HepG2 (cell line): ENCODE results near the gene ID4. TPM values are rescaled to one million over a fixed set of nuclear protein-coding genes. Genes with fewer than 3 reads are reported as not detected.

Experiments used
- ATAC-seq: fragments of 200-7000 bp; cut with Tn5 transposase; 3 replicates; pipeline ENCODE4 v1.9.1; 2020; ENCODE audit warnings: mild to moderate bottlenecking, moderate library complexity
- BruUV-seq: library from RNA; stranded (reverse); fragments of 400-500 nt; replicated peaks from 2 replicates; lab custom pipeline; 2021; lab: Mats Ljungman, UMichigan
- CTCF ChIA-PET: fragments of 300-600 bp; formaldehyde crosslinking; extraction: SDS; loops from one replicate; lab custom pipeline; 2021; ENCODE audit warnings: low total read pairs, inconsistent platforms, low intra/inter-chr PET ratio; lab: Yijun Ruan, JAX
- POLR2A ChIA-PET: fragments of 350-600 bp; sonication (Branson Sonifier 250); formaldehyde crosslinking; loops from one replicate; lab custom pipeline; 2020; ENCODE audit warnings: antibody characterized with exemption, inconsistent platforms; lab: Yijun Ruan, JAX
- DNase-seq: peaks from one replicate; pipeline ENCODE4 v3.0.0-alpha.2; 2015; ENCODE audit warnings: low spot score
- FAIRE-seq: peaks from 3 replicates; lab custom pipeline; 2011; peaks lifted over from hg19 to GRCh38; lab: Jason Lieb, UNC
- H2AFZ ChIP-seq: one replicate; pipeline ENCODE4 v1.6.1; 2011; ENCODE audit warnings: low read length, inconsistent platforms
- H3K27ac ChIP-seq: fragments of 300-600 bp; 3 replicates; pipeline ENCODE4 v1.8.0; 2011; ENCODE audit warnings: mixed run types, mild to moderate bottlenecking, mixed read lengths, low read length, inconsistent platforms; ENCODE audit not compliant: insufficient read depth; ENCODE audit errors: extremely low read length
- H3K27me3 ChIP-seq, 2 experiments: fragments of 200-600 bp in 1 of 2; 2 replicates in 1 of 2; 3 replicates in 1 of 2; pipeline versions ENCODE4 v1.6.0 to v1.8.0; 2011; ENCODE audit warnings: low read length in 2 of 2, mild to moderate bottlenecking in 2 of 2, moderate library complexity in 2 of 2, inconsistent platforms in 1 of 2; ENCODE audit not compliant: insufficient read depth in 2 of 2, control insufficient read depth in 1 of 2
- H3K36me3 ChIP-seq, 2 experiments: fragments of 200-600 bp in 1 of 2; replicated peaks in 1 of 2; 2 replicates in 1 of 2; 3 replicates in 1 of 2; pipeline versions ENCODE4 v1.5.1 to v1.8.0; 2011; ENCODE audit warnings: low read length in 2 of 2, inconsistent platforms in 1 of 2; ENCODE audit not compliant: insufficient read depth in 2 of 2, control insufficient read depth in 1 of 2
- H3K4me1 ChIP-seq: 2 replicates; pipeline ENCODE4 v1.5.1; 2012; ENCODE audit warnings: low read length, inconsistent platforms; ENCODE audit not compliant: insufficient read depth
- H3K4me2 ChIP-seq: 2 replicates; pipeline ENCODE4 v1.6.0; 2011; ENCODE audit warnings: low read depth, low read length, inconsistent platforms
- H3K4me3 ChIP-seq, 3 experiments: fragments of 200-600 bp in 1 of 3; sonication (generic), shearing (Covaris generic) in 1 of 3; replicated peaks in 1 of 3; 2 replicates each; pipeline ENCODE4 v1.5.1; 2011 to 2016; ENCODE audit warnings: low read length in 3 of 3, inconsistent platforms in 2 of 3, low read depth in 2 of 3, mild to moderate bottlenecking in 2 of 3, control low read depth in 1 of 3, mixed read lengths in 1 of 3; ENCODE audit not compliant: insufficient read depth in 1 of 3
- H3K79me2 ChIP-seq: one replicate; pipeline ENCODE4 v1.6.1; 2011; ENCODE audit warnings: low read length, inconsistent platforms; ENCODE audit not compliant: insufficient read depth
- H3K9ac ChIP-seq: 2 replicates; pipeline ENCODE4 v1.6.0; 2011; ENCODE audit warnings: mild to moderate bottlenecking, low read depth, low read length, inconsistent platforms; ENCODE audit not compliant: insufficient read depth
- H3K9me3 ChIP-seq: 2 replicates; pipeline ENCODE4 v1.5.1; 2012; ENCODE audit warnings: mild to moderate bottlenecking, low read length
- H4K20me1 ChIP-seq: 2 replicates; pipeline ENCODE4 v1.6.0; 2011; ENCODE audit warnings: inconsistent platforms, mild to moderate bottlenecking, low read length, moderate library complexity; ENCODE audit not compliant: insufficient read depth
- DMTF1 ChIP-seq: sonication (generic); formaldehyde crosslinking; IDR thresholded peaks from 2 replicates; pipeline ENCODE4 v1.4.0; 2020; ENCODE audit warnings: mild to moderate bottlenecking, missing genetic modification reagents
- FOXC1 ChIP-seq: sonication (generic); formaldehyde crosslinking; IDR thresholded peaks from 2 replicates; pipeline ENCODE4 v1.8.0; 2022; ENCODE audit warnings: mild to moderate bottlenecking, missing genetic modification reagents, borderline replicate concordance
- GABPA ChIP-seq, 2 experiments: IDR thresholded peaks; 2 replicates each; pipeline ENCODE4 v1.6.1; 2011 to 2016; ENCODE audit warnings: low read depth in 2 of 2, low read length in 1 of 2, missing biosample characterization in 1 of 2, missing genetic modification characterization in 1 of 2
- MAF1 ChIP-seq: sonication (generic); formaldehyde crosslinking; IDR thresholded peaks from 2 replicates; pipeline ENCODE4 v1.5.0; 2020; ENCODE audit warnings: missing genetic modification reagents, borderline replicate concordance
- MIER2 ChIP-seq: IDR thresholded peaks from 2 replicates; pipeline ENCODE4 v1.6.1; 2016; ENCODE audit warnings: missing biosample characterization, missing genetic modification reagents
- NCOA5 ChIP-seq: sonication (generic); formaldehyde crosslinking; IDR thresholded peaks from 2 replicates; pipeline ENCODE4 v1.4.0; 2020; ENCODE audit warnings: missing genetic modification reagents
- POGZ ChIP-seq: sonication (generic); formaldehyde crosslinking; IDR thresholded peaks from 2 replicates; pipeline ENCODE4 v1.4.0; 2020; ENCODE audit warnings: mild to moderate bottlenecking, missing genetic modification reagents
- SMAD1 ChIP-seq: sonication (generic); formaldehyde crosslinking; IDR thresholded peaks from 2 replicates; pipeline ENCODE4 v1.4.0; 2020; ENCODE audit warnings: missing genetic modification reagents, low read depth, mild to moderate bottlenecking, borderline replicate concordance
- ZBTB10 ChIP-seq: sonication (generic); formaldehyde crosslinking; IDR thresholded peaks from 2 replicates; pipeline ENCODE4 v1.4.0; 2020; ENCODE audit warnings: missing genetic modification reagents, borderline replicate concordance
- ZFP90 ChIP-seq: sonication (generic); formaldehyde crosslinking; IDR thresholded peaks from 2 replicates; pipeline ENCODE4 v1.8.0; 2022; ENCODE audit warnings: missing genetic modification reagents, mild to moderate bottlenecking, inconsistent platforms, borderline replicate concordance
- ZNF513 ChIP-seq: sonication (generic); formaldehyde crosslinking; conservative IDR thresholded peaks from 2 replicates; pipeline ENCODE4 v1.5.0; 2020; ENCODE audit warnings: missing genetic modification reagents
- ZNF749 ChIP-seq: sonication (generic); formaldehyde crosslinking; IDR thresholded peaks from 2 replicates; pipeline ENCODE4 v1.8.0; 2022; ENCODE audit warnings: mild to moderate bottlenecking, missing genetic modification reagents, moderate library complexity, borderline replicate concordance
- ZNF766 ChIP-seq: sonication (generic); formaldehyde crosslinking; IDR thresholded peaks from 2 replicates; pipeline ENCODE4 v1.5.0; 2020; ENCODE audit warnings: missing genetic modification reagents, borderline replicate concordance
- ZNF792 ChIP-seq: IDR thresholded peaks from 2 replicates; pipeline ENCODE4 v1.6.1; 2016
- WGBS: methylation state at CpG from one replicate; pipeline ENCODE4 v1.1.6; 2017; ENCODE audit warnings: low lambda C conversion rate; 5-methylcytosine and 5-hydroxymethylcytosine counted together
- in situ Hi-C: cut with HindIII; loops from 2 replicates; pipeline ENCODE4 v1.10.0; 2017; ENCODE audit warnings: low pct_unique_long_range_greater_than_20kb; ENCODE audit not compliant: extremely low pct_ligation_motif_present
- intact Hi-C: fragments of 100-400 bp; cut with micrococcal nuclease; formaldehyde crosslinking; loops from one replicate; pipeline ENCODE4 v1.10.0; 2022; ENCODE audit not compliant: unreplicated experiment
- polyA plus RNA-seq, 8 experiments: library from polyadenylated mRNA; depleted of rRNA in 3 of 8; stranded (reverse) in 7 of 8; unstranded in 1 of 8; fragments of >200 nt; fragmentation: Illumina TruSeq in 4 of 8; extraction: Trizol in 4 of 8; gene quantifications; 2 replicates each; pipeline versions ENCODE4 v1.2.1 to v1.2.3, GENCODE V29; 2011 to 2016; ENCODE audit warnings: low read depth in 4 of 8, missing spikeins in 1 of 8, mixed read lengths in 1 of 8; ENCODE audit not compliant: insufficient read depth in 1 of 8
- total RNA-seq, 5 experiments: library from RNA; depleted of rRNA; stranded (reverse); fragments of >200 nt; fragmentation: Illumina TruSeq; extraction: Trizol; gene quantifications; 2 replicates each; pipeline ENCODE4 v1.2.3, GENCODE V29; 2016; ENCODE audit warnings: low read depth in 1 of 5

ID4 gene
- total and polyA plus RNA-seq, 2 of the 13 experiments (the other 11 are each of a cell fraction or from before 2014, with no cell fraction given) = 0.20 to 0.44 TPM

DNA sequence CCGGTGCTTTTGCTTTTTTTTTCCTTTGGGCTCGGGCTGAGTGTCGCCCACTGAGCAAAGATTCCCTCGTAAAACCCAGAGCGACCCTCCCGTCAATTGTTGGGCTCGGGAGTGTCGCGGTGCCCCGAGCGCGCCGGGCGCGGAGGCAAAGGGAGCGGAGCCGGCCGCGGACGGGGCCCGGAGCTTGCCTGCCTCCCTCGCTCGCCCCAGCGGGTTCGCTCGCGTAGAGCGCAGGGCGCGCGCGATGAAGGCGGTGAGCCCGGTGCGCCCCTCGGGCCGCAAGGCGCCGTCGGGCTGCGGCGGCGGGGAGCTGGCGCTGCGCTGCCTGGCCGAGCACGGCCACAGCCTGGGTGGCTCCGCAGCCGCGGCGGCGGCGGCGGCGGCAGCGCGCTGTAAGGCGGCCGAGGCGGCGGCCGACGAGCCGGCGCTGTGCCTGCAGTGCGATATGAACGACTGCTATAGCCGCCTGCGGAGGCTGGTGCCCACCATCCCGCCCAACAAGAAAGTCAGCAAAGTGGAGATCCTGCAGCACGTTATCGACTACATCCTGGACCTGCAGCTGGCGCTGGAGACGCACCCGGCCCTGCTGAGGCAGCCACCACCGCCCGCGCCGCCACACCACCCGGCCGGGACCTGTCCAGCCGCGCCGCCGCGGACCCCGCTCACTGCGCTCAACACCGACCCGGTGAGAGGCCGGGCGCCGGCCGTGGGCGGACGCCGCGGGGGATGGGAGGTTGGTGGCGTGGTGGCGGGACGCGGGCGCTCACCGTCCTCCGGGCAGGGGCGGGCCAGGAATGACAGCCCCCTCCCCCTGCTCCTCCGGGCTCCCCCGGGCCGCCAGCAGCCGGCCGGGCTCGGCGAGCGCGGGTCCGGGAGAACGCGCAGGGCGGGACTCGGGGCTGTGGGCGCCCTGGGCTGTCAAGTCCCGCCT lies 606 bp downstream of the ID4 start:
- peak overlapping the region; percentile 80 for H3K9ac ChIP-seq
- CTCF ChIA-PET = no interaction called here
- no peak for TF ChIP-seq SMAD1
- 0 out of 2 replicates have a peak, but pooled peaks have one; percentile 22 for TF ChIP-seq FOXC1 (CRISPR knock-in tag)
- TF ChIP-seq ZBTB10 (CRISPR knock-in tag) = no peak
- TF ChIP-seq GABPA (IDR thresholded peaks at IDR 0.05; ENCODE audit: low read depth, low read length) = no peak
- no peak for TF ChIP-seq GABPA (CRISPR knock-in tag; IDR thresholded peaks at IDR 0.05; ENCODE audit: low read depth)
- TF ChIP-seq POGZ (CRISPR knock-in tag) = no peak
- 0 out of 2 replicates have a peak, but pooled peaks have one; percentile 21 for TF ChIP-seq ZNF749 (CRISPR knock-in tag)
- 0 out of 2 replicates have a peak, but pooled peaks have one; percentile 15 for TF ChIP-seq MAF1 (CRISPR knock-in tag)
- peak; percentile 22; the same call in 1 of the 2 replicates for TF ChIP-seq ZFP90
- no peak for TF ChIP-seq DMTF1
- TF ChIP-seq ZNF766 (CRISPR knock-in tag) = peak; percentile 46; the same call in 1 of the 2 replicates
- 0 out of 2 replicates have a peak, but pooled peaks have one; percentile 13 for TF ChIP-seq ZNF513 (CRISPR knock-in tag)
- TF ChIP-seq MIER2 (CRISPR knock-in tag) = no peak
- TF ChIP-seq ZNF792 = no peak
- no peak for TF ChIP-seq NCOA5 (CRISPR knock-in tag)

More for the DNA sequence above, 606 bp downstream of the ID4 start:
- no TSS peak for BruUV-seq
- peak; percentile 21 for DNase-seq
- intact Hi-C loops (no loop called here), in situ Hi-C loops (loop anchor here (25.0 kb wide), 1 partner anchor 1575 kb away; the partner anchor contains the start of gene DEK)
- Histone ChIP-seq H3K4me3 (peak overlapping the region; percentile 88 to 94 (median 89)), H4K20me1 (no peaks in the 10 kb centered on the region; the same call in 1 of the 2 replicates), H3K4me1 (peaks cover 56% of the 10 kb centered on the region), H2AFZ (no peak overlapping the region), H3K36me3 (no peaks in the 10 kb centered on the region), H3K9me3 (no peaks in the 10 kb centered on the region), H3K27ac (peak overlapping the region; percentile 79), H3K4me2 (peak overlapping the region; percentile 85), H3K27me3 (no peaks in the 10 kb centered on the region; a peak in 1 of 5 replicates), H3K79me2 (no peaks in the 10 kb centered on the region)
- POLR2A ChIA-PET = interaction anchor here (0.6 kb wide), 1 partner anchor 9 kb away, joined by 3 read pairs; no protein-coding TSS in a partner anchor
- 83% methylated on average over 93 of the region's 122 CpGs for WGBS
- ATAC-seq = peak; percentile 81
- FAIRE-seq = no peak
